HUDEP-2 (cell line): ENCODE measurements around the gene SESN2.

ENCODE experiments used
- DNase-seq, 76 experiments: peaks; one replicate each; lab custom pipeline; 2025; ENCODE audit not compliant: unreplicated experiment in 76 of 76; lab: John Stamatoyannopoulos, UW

The SESN2 gene

GRCh38 chr1:28249013-28249865 lies 10.1 kb upstream of the SESN2 start:
- peak in 35 of 76 experiments; percentile 5 to 70 (median 34) for DNase-seq

GRCh38 chr1:28249866-28250295 lies 9.4 kb upstream of the SESN2 start:
- peak in 1 of 76 experiments; percentile 12 for DNase-seq

- peak in 9 of 76 experiments; percentile 7 to 61 (median 21) for DNase-seq
Observed at GRCh38 chr1:28256197-28256827, 3.0 kb upstream of the SESN2 start.

GRCh38 chr1:28257736-28258135 lies 1.6 kb upstream of the SESN2 start:
- no peak for DNase-seq

- DNase-seq = no peak
Observed at GRCh38 chr1:28258628-28259251, 578 bp upstream of the SESN2 start.

- peak in 6 of 76 experiments; percentile 9 to 28 (median 24) for DNase-seq
Observed at GRCh38 chr1:28259934-28260802, 850 bp downstream of the SESN2 start.

GRCh38 chr1:28260803-28261174 lies 1.5 kb downstream of the SESN2 start:
- DNase-seq = no peak

- no peak for DNase-seq
Observed at GRCh38 chr1:28264897-28265296, 5.6 kb downstream of the SESN2 start.

- DNase-seq = no peak
Observed at GRCh38 chr1:28265577-28265976, 6.3 kb downstream of the SESN2 start.

- peak in 32 of 76 experiments; percentile 6 to 60 (median 24) for DNase-seq
Observed at GRCh38 chr1:28266920-28267322, 7.6 kb downstream of the SESN2 start.

- DNase-seq = no peak
Observed at GRCh38 chr1:28267633-28268032, 8.3 kb downstream of the SESN2 start.

GRCh38 chr1:28269529-28269928 lies 10.2 kb downstream of the SESN2 start:
- DNase-seq = no peak

GRCh38 chr1:28272215-28272852 lies 13.0 kb downstream of the SESN2 start:
- no peak for DNase-seq

- DNase-seq = no peak
Observed at GRCh38 chr1:28273216-28273860, 14.0 kb downstream of the SESN2 start.

- DNase-seq = peak in 29 of 76 experiments; percentile 3 to 46 (median 17)
Observed at GRCh38 chr1:28278763-28279162, 19.4 kb downstream of the SESN2 start.

- no peak for DNase-seq
Observed at GRCh38 chr1:28279721-28280120, 20.4 kb downstream of the SESN2 start.

- DNase-seq = no peak
Observed at GRCh38 chr1:28280501-28280900, 21.2 kb downstream of the SESN2 start.

GRCh38 chr1:28280977-28281381 lies 21.7 kb downstream of the SESN2 start:
- no peak for DNase-seq

GRCh38 chr1:28281608-28282425 lies 22.5 kb downstream of the SESN2 start:
- DNase-seq = no peak
